Activated naive CD4-positive, alpha-beta T cell treated with anti-CD3 and anti-CD28 coated beads for 36 hours (primary cell): ENCODE data around the gene ZNF28. TPM values are rescaled to one million over a fixed set of nuclear protein-coding genes. Genes with fewer than 3 reads are reported as not detected.
"Not testable (repeated sequence)": the region's sequence is repeated elsewhere in the genome, so short reads cannot be mapped to it uniquely, and the experiment has no call there.

Source experiments
- CTCF ChIA-PET: fragments of 350-600 bp; sonication (Branson Sonifier 250); formaldehyde crosslinking; loops from one replicate; lab custom pipeline; 2021; ENCODE audit warnings: antibody characterized with exemption; lab: Charles Lee
- DNase-seq: peaks from one replicate; pipeline ENCODE4 v3.0.0-alpha.2; 2020
- H3K27ac Mint-ChIP-seq: one replicate; pipeline ENCODE4 v1.8.0; 2021; ENCODE audit warnings: mild to moderate bottlenecking, mixed read lengths
- H3K27me3 Mint-ChIP-seq: one replicate; pipeline ENCODE4 v1.8.0; 2021; ENCODE audit warnings: low read depth, mixed read lengths
- H3K36me3 Mint-ChIP-seq: one replicate; pipeline ENCODE4 v1.8.0; 2021; ENCODE audit warnings: low read depth, mixed read lengths
- H3K4me1 Mint-ChIP-seq: one replicate; pipeline ENCODE4 v1.8.0; 2021; ENCODE audit warnings: low read depth, mixed read lengths
- H3K4me3 Mint-ChIP-seq: one replicate; pipeline ENCODE4 v1.8.0; 2021; ENCODE audit warnings: mild to moderate bottlenecking, moderate library complexity, mixed read lengths
- H3K9me3 Mint-ChIP-seq: one replicate; pipeline ENCODE4 v1.8.0; 2021; ENCODE audit warnings: mixed read lengths
- intact Hi-C: fragments of 100-400 bp; cut with micrococcal nuclease; formaldehyde crosslinking; loops from one replicate; pipeline ENCODE4 v1.15.1; 2023
- total RNA-seq, 2 experiments: library from RNA; stranded (reverse); gene quantifications; one replicate each; pipeline ENCODE4 v1.2.3, GENCODE V29; 2021

Gene ZNF28
- total RNA-seq, 2 experiments from 2014 or later: 7.1 to 8.9 TPM

GRCh38 chr19:52820472-52821203 is 795 bp downstream of the ZNF28 start:
- Mint-ChIP-seq H3K4me3 (peak overlapping the region; percentile 84), H3K4me1 (peaks cover 11% of the 10 kb centered on the region), H3K9me3 (peaks cover 18% of the 10 kb centered on the region), H3K27ac (peak overlapping the region; percentile 70), H3K36me3 (peaks cover 41% of the 10 kb centered on the region)
- intact Hi-C loops: loop anchor here (2.0 to 5.0 kb wide), 2 partner anchors 33 to 76 kb away; partner anchors contain the start of genes ZNF320 and ZNF600
- CTCF ChIA-PET, H3K27me3 Mint-ChIP-seq: not testable (repeated sequence)
- peak; percentile 37 for DNase-seq

GRCh38 chr19:52809801-52810200 is 11.6 kb downstream of the ZNF28 start:
- peaks cover 69% of the 10 kb centered on the region for H3K36me3 Mint-ChIP-seq
- CTCF ChIA-PET: interaction anchor here (0.6 kb wide), 1 partner anchor 615 kb away, joined by 4 read pairs; no protein-coding TSS in a partner anchor
- intact Hi-C loops: no loop called here
- no peak overlapping the region for H3K27ac Mint-ChIP-seq
- H3K4me1 Mint-ChIP-seq: no peaks in the 10 kb centered on the region
- H3K27me3 Mint-ChIP-seq: no peaks in the 10 kb centered on the region
- DNase-seq: no peak
- H3K9me3 Mint-ChIP-seq: peaks cover 27% of the 10 kb centered on the region
- no peak overlapping the region for H3K4me3 Mint-ChIP-seq

GRCh38 chr19:52799950-52800640 is 21.3 kb downstream of the ZNF28 start:
- DNase-seq, H3K4me3 Mint-ChIP-seq, CTCF ChIA-PET, H3K4me1 Mint-ChIP-seq, intact Hi-C loops, H3K27me3 Mint-ChIP-seq, H3K27ac Mint-ChIP-seq: not testable (repeated sequence)
- peaks cover 83% of the 10 kb centered on the region for H3K36me3 Mint-ChIP-seq
- H3K9me3 Mint-ChIP-seq: peaks cover 78% of the 10 kb centered on the region

GRCh38 chr19:52789440-52789839 is 32.0 kb downstream of the ZNF28 start:
- no peak overlapping the region for H3K27ac Mint-ChIP-seq
- H3K27me3 Mint-ChIP-seq: no peaks in the 10 kb centered on the region
- H3K9me3 Mint-ChIP-seq: peaks cover 39% of the 10 kb centered on the region
- intact Hi-C loops: loop anchor here (5.0 to 10.0 kb wide), 2 partner anchors 33 to 175 kb away; partner anchors contain the start of genes ZNF28 and ZNF816
- no peak overlapping the region for H3K4me3 Mint-ChIP-seq
- H3K36me3 Mint-ChIP-seq: peaks cover 23% of the 10 kb centered on the region
- no peak for DNase-seq
- CTCF ChIA-PET: no interaction called here
- peaks cover 27% of the 10 kb centered on the region for H3K4me1 Mint-ChIP-seq

- H3K27me3 Mint-ChIP-seq: not testable (repeated sequence)
- intact Hi-C loops: loop anchor here (5.0 to 10.0 kb wide), 2 partner anchors 36 to 178 kb away; partner anchors contain the start of genes ZNF28 and ZNF816
- Mint-ChIP-seq H3K4me3 (peak within 1 kb of the TSS; percentile 83), H3K9me3 (peaks cover 25% of the 10 kb centered on the region), H3K4me1 (peaks cover 28% of the 10 kb centered on the region), H3K27ac (peak within 1 kb of the TSS; percentile 50), H3K36me3 (peaks cover 28% of the 10 kb centered on the region)
- peak; percentile 84 for DNase-seq
- CTCF ChIA-PET: interaction anchor here (0.7 kb wide), 2 partner anchors 361 to 443 kb away, joined by 3 to 4 read pairs; no protein-coding TSS in a partner anchor
These were observed 34.7 kb downstream of the ZNF28 start, which contains the start of gene ZNF600 for GRCh38 chr19:52786464-52787354. TSS of gene ZNF600 (minus strand) at chr19:52786791. CDS start at chr19:52778888, 7,903 bp downstream.

- Mint-ChIP-seq H3K4me1 (peaks cover 28% of the 10 kb centered on the region), H3K27me3 (no peaks in the 10 kb centered on the region), H3K36me3 (peaks cover 34% of the 10 kb centered on the region), H3K27ac (peak overlapping the region; percentile 50), H3K9me3 (peaks cover 21% of the 10 kb centered on the region), H3K4me3 (peak overlapping the region; percentile 83)
- CTCF ChIA-PET: no interaction called here
- peak; percentile 5 for DNase-seq
- intact Hi-C loops: loop anchor here (5.0 to 10.0 kb wide), 2 partner anchors 36 to 179 kb away; partner anchors contain the start of genes ZNF28 and ZNF816
These were observed 35.4 kb downstream of the ZNF28 start for GRCh38 chr19:52786078-52786463.

- CTCF ChIA-PET: no interaction called here
- H3K27ac Mint-ChIP-seq: no peak overlapping the region
- intact Hi-C loops: loop anchor here (5.0 to 10.0 kb wide), 2 partner anchors 37 to 179 kb away; partner anchors contain the start of genes ZNF28 and ZNF816
- H3K27me3 Mint-ChIP-seq: no peaks in the 10 kb centered on the region
- DNase-seq: no peak
- peaks cover 38% of the 10 kb centered on the region for H3K36me3 Mint-ChIP-seq
- peak overlapping the region; percentile 83 for H3K4me3 Mint-ChIP-seq
- H3K4me1 Mint-ChIP-seq: peaks cover 28% of the 10 kb centered on the region
- peaks cover 19% of the 10 kb centered on the region for H3K9me3 Mint-ChIP-seq
These were observed 35.9 kb downstream of the ZNF28 start for GRCh38 chr19:52785506-52785905.

GRCh38 chr19:52782864-52783263 is 38.6 kb downstream of the ZNF28 start:
- intact Hi-C loops: loop anchor here (10.0 kb wide), 1 partner anchor 182 kb away; the partner anchor contains the start of gene ZNF816
- H3K4me1 Mint-ChIP-seq: peaks cover 37% of the 10 kb centered on the region
- not testable (repeated sequence) for H3K27ac Mint-ChIP-seq, DNase-seq, H3K27me3 Mint-ChIP-seq, H3K4me3 Mint-ChIP-seq
- CTCF ChIA-PET: interaction anchor here (0.6 kb wide), 1 partner anchor 403 kb away, joined by 3 read pairs; no protein-coding TSS in a partner anchor
- H3K36me3 Mint-ChIP-seq: peaks cover 61% of the 10 kb centered on the region
- peaks cover 37% of the 10 kb centered on the region for H3K9me3 Mint-ChIP-seq

GRCh38 chr19:52778811-52779210 is 42.6 kb downstream of the ZNF28 start:
- no peak overlapping the region for H3K27ac Mint-ChIP-seq
- CTCF ChIA-PET: interaction anchor here (0.8 kb wide), 1 partner anchor 10 kb away, joined by 3 read pairs; no protein-coding TSS in a partner anchor

GRCh38 chr19:52756447-52756846 is 65.0 kb downstream of the ZNF28 start:
- peaks cover 15% of the 10 kb centered on the region for H3K36me3 Mint-ChIP-seq
- H3K27ac Mint-ChIP-seq, H3K27me3 Mint-ChIP-seq, intact Hi-C loops, H3K4me1 Mint-ChIP-seq, CTCF ChIA-PET, DNase-seq, H3K4me3 Mint-ChIP-seq: not testable (repeated sequence)
- H3K9me3 Mint-ChIP-seq: peaks cover 15% of the 10 kb centered on the region

More at GRCh38 chr19:52778811-52779210, 42.6 kb downstream of the ZNF28 start:
- intact Hi-C loops: no loop called here
- H3K27me3 Mint-ChIP-seq: no peaks in the 10 kb centered on the region
- peaks cover 33% of the 10 kb centered on the region for H3K9me3 Mint-ChIP-seq
- H3K4me1 Mint-ChIP-seq: peaks cover 11% of the 10 kb centered on the region
- peaks cover 77% of the 10 kb centered on the region for H3K36me3 Mint-ChIP-seq
- H3K4me3 Mint-ChIP-seq: no peak overlapping the region
- peak; percentile 54 for DNase-seq

GRCh38 chr19:52749780-52750179 is 71.7 kb downstream of the ZNF28 start:
- H3K27me3 Mint-ChIP-seq: no peaks in the 10 kb centered on the region
- intact Hi-C loops: no loop called here

More at GRCh38 chr19:52749780-52750179, 71.7 kb downstream of the ZNF28 start:
- H3K9me3 Mint-ChIP-seq: no peaks in the 10 kb centered on the region
- CTCF ChIA-PET: no interaction called here
- no peaks in the 10 kb centered on the region for H3K36me3 Mint-ChIP-seq
- no peak for DNase-seq
- H3K27ac Mint-ChIP-seq: no peak overlapping the region
- H3K4me1 Mint-ChIP-seq: no peaks in the 10 kb centered on the region
- no peak overlapping the region for H3K4me3 Mint-ChIP-seq
